ENCODE measurements around the gene COL18A1. TPM values are rescaled to one million over a fixed set of nuclear protein-coding genes. Genes with fewer than 3 reads are reported as not detected.

Gene COL18A1
- total and polyA plus RNA-seq, 7 experiments from 2014 or later = 7.0 to 89.8 (median 15.4) TPM

DNA sequence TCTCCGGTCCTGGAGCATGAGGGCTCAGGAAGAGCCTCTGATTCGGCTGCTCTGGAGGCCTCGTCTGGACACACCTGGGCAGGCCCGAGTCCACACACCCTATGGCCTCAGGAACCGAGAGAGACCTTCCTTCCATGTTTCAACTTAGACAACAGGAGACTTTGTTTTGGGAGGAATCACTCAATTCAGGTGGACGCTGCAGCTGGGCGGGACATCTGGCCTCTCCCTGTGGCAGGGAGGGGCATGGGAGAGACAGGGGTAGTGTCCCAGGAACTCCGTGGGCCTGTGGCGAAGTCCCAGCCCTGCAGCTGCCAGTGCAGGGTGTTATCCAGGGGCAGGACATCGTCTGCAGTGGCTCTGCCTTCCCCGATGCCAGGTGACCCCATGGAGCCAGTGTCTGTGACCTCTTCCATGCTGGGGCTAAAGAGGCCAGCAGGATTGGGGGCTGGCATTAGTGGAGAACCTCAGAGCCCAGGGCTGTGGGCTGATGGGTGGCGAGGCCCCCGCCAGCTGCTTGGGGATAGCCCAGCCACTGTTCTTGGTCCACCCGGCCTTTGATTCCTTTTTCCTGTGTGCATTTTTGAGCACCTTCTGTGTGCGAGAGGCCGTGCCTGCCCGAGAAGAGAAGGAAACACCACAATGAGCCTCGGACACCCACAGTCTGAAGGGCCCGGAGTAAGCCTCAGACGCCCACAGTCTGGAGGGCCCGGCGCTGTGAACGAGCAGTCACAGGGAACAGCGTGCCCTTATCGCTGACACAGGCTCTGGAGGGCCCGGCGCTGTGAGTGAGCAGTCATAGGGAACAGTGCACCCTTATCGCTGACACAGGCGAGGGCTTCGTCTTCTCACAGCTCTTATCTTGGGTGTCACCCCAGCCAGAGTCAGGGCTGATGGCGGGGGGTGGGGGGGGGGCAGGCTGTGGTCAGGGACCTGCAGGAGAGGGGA is 6.2 kb downstream of the COL18A1 start:
- no peaks in the 10 kb centered on the region for H3K36me3 ChIP-seq (ENCODE audit: control insufficient read depth in 2 of 3, insufficient read depth in 3 of 3, low read length in 3 of 3)
- ChIA-PET POLR2A (no interaction called here), CTCF (no interaction called here)
- Mint-ChIP-seq H3K36me3 (peaks cover 0 to 4% (median 0%) of the 10 kb centered on the region in 5 donors), H3K27ac (no peak overlapping the region), H3K4me1 (peaks cover 0 to 7% (median 4%) of the 10 kb centered on the region in 7 donors), H3K27me3 (peaks cover 8 to 28% (median 23%) of the 10 kb centered on the region in 5 donors), H3K9me3 (no peaks in the 10 kb centered on the region), H3K4me3 (no peak overlapping the region)
- no peak for DNase-seq
- H3K27me3 ChIP-seq (ENCODE audit: control insufficient read depth in 2 of 2, insufficient read depth in 2 of 2, low read length in 2 of 2) = peaks cover 0 to 5% of the 10 kb centered on the region in 2 donors
- H3K4me3 ChIP-seq (ENCODE audit: low read length) = no peak overlapping the region
- no peaks in the 10 kb centered on the region for H3K9me3 ChIP-seq (ENCODE audit: control insufficient read depth in 2 of 3, low read length in 3 of 3)
- ATAC-seq = no peak
- no peak overlapping the region for H3K27ac ChIP-seq (ENCODE audit: low read depth, low read length)
- intact Hi-C loops (cut with micrococcal nuclease) = no loop called here
- H3K4me1 ChIP-seq (ENCODE audit: control insufficient read depth in 2 of 2, insufficient read depth in 2 of 2, low read length in 2 of 2) = peaks cover 0 to 2% of the 10 kb centered on the region in 2 donors

DNA sequence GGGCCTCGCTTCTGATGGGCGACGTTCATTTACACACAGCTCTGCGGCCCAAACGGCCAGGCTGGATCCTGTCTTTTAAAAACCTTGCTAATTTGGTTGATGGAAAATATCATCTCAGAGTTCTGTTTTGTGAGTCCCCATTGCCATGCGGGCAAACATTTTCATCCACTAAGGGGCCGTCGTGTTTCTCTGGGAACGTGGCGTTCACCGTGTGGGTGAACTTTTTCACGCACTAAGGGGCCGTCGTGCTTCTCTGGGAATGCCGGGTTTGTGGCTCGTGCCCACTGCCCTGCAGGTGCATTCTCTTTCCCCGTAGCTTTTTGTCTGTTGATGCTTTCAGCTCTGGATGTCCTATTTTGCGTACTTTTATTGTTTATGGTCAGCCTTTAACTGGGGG is 6.8 kb downstream of the COL18A1 start:
- no peak overlapping the region for H3K4me3 ChIP-seq (ENCODE audit: low read length)
- Mint-ChIP-seq H3K27me3 (peaks cover 2 to 22% (median 17%) of the 10 kb centered on the region in 5 donors), H3K27ac (no peak overlapping the region), H3K4me3 (no peak overlapping the region), H3K9me3 (no peaks in the 10 kb centered on the region), H3K36me3 (no peaks in the 10 kb centered on the region), H3K4me1 (peaks cover 0 to 1% (median 0%) of the 10 kb centered on the region in 7 donors)
- ChIA-PET CTCF (no interaction called here), POLR2A (no interaction called here)
- H3K27me3 ChIP-seq (ENCODE audit: control insufficient read depth in 2 of 2, insufficient read depth in 2 of 2, low read length in 2 of 2) = no peaks in the 10 kb centered on the region
- DNase-seq = no peak
- ATAC-seq = no peak
- no peaks in the 10 kb centered on the region for H3K36me3 ChIP-seq (ENCODE audit: control insufficient read depth in 2 of 3, insufficient read depth in 3 of 3, low read length in 3 of 3)
- intact Hi-C loops (cut with micrococcal nuclease) = no loop called here
- H3K4me1 ChIP-seq (ENCODE audit: control insufficient read depth in 2 of 2, insufficient read depth in 2 of 2, low read length in 2 of 2) = no peaks in the 10 kb centered on the region
- H3K27ac ChIP-seq (ENCODE audit: low read depth, low read length) = no peak overlapping the region
- H3K9me3 ChIP-seq (ENCODE audit: control insufficient read depth in 2 of 3, low read length in 3 of 3) = no peaks in the 10 kb centered on the region

DNA sequence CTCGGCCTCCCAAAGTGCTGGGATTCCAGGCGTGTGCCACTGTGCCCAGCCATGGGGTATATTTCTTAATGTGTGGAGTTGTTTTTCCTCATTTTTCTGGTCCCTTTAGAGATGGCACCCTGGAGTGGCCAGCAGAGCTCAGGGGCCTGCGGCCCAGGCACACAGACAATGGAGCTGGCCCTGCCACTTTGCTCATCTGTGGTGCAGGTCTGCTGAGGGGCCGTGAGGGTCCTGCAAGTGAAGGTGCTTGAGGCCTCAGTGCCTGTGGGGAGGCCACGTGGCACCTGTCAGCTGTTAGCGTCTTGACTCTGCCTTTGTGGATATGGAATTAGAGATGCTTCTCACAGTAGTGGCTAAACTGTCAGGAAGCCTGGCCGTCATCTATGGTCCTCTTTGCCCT is 7.5 kb downstream of the COL18A1 start:
- no peak for DNase-seq
- ChIA-PET CTCF (no interaction called here), POLR2A (no interaction called here)
- Histone ChIP-seq H3K27me3 (ENCODE audit: control insufficient read depth in 2 of 2, insufficient read depth in 2 of 2, low read length in 2 of 2) (no peaks in the 10 kb centered on the region), H3K4me3 (ENCODE audit: low read length) (no peak overlapping the region), H3K36me3 (ENCODE audit: control insufficient read depth in 2 of 3, insufficient read depth in 3 of 3, low read length in 3 of 3) (no peaks in the 10 kb centered on the region), H3K27ac (ENCODE audit: low read depth, low read length) (no peak overlapping the region), H3K4me1 (ENCODE audit: control insufficient read depth in 2 of 2, insufficient read depth in 2 of 2, low read length in 2 of 2) (no peaks in the 10 kb centered on the region), H3K9me3 (ENCODE audit: control insufficient read depth in 2 of 3, low read length in 3 of 3) (no peaks in the 10 kb centered on the region)
- Mint-ChIP-seq H3K27ac (no peak overlapping the region), H3K27me3 (peaks cover 0 to 16% (median 11%) of the 10 kb centered on the region in 5 donors), H3K4me1 (no peaks in the 10 kb centered on the region), H3K4me3 (no peak overlapping the region), H3K36me3 (no peaks in the 10 kb centered on the region), H3K9me3 (no peaks in the 10 kb centered on the region)
- intact Hi-C loops (cut with micrococcal nuclease) = no loop called here
- no peak for ATAC-seq

DNA sequence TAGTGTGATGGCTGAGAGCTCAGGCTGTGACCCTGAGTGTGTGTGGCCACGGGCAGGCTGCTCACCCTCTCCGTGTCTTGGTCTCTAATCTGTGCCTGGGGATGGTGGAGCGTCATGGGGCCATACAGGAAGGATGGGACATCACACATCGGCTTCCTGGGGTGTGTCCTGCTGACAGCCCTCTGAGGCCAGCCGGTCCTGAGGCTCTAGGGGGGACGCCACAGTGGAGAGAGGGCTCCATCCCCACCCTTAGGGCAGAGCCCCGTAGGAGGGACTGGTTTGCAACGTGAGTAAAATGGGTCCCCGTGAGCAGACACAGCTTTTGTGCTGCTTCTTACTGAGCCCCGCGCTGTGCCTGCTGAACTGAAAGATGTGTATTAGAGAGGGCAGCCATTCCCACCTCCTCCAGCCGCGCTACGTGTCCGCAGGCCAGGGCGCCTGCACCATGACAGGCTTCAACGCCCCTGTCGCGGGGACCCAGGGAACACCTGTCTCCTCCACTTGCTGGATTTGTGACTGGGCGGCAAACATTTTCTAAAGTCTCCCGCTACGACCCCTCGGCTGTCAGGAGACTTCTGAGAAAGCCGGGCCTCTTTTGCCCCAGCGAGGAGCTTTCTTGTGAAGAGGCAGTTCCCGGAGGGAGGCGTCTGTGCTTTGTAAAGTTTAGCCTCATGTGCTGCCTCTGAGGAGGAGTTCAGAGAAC is 8.1 kb downstream of the COL18A1 start:
- Mint-ChIP-seq H3K27me3 (peaks cover 0 to 15% (median 6%) of the 10 kb centered on the region in 5 donors), H3K36me3 (no peaks in the 10 kb centered on the region), H3K4me3 (no peak overlapping the region), H3K9me3 (no peaks in the 10 kb centered on the region), H3K4me1 (no peaks in the 10 kb centered on the region), H3K27ac (no peak overlapping the region)
- Histone ChIP-seq H3K4me3 (ENCODE audit: low read length) (no peak overlapping the region), H3K27me3 (ENCODE audit: control insufficient read depth in 2 of 2, insufficient read depth in 2 of 2, low read length in 2 of 2) (no peaks in the 10 kb centered on the region), H3K27ac (ENCODE audit: low read depth, low read length) (no peak overlapping the region), H3K36me3 (ENCODE audit: control insufficient read depth in 2 of 3, insufficient read depth in 3 of 3, low read length in 3 of 3) (no peaks in the 10 kb centered on the region), H3K4me1 (ENCODE audit: control insufficient read depth in 2 of 2, insufficient read depth in 2 of 2, low read length in 2 of 2) (no peaks in the 10 kb centered on the region), H3K9me3 (ENCODE audit: control insufficient read depth in 2 of 3, low read length in 3 of 3) (no peaks in the 10 kb centered on the region)
- DNase-seq = no peak
- ChIA-PET POLR2A (no interaction called here), CTCF (no interaction called here)
- intact Hi-C loops (cut with micrococcal nuclease) = no loop called here
- no peak for ATAC-seq

DNA sequence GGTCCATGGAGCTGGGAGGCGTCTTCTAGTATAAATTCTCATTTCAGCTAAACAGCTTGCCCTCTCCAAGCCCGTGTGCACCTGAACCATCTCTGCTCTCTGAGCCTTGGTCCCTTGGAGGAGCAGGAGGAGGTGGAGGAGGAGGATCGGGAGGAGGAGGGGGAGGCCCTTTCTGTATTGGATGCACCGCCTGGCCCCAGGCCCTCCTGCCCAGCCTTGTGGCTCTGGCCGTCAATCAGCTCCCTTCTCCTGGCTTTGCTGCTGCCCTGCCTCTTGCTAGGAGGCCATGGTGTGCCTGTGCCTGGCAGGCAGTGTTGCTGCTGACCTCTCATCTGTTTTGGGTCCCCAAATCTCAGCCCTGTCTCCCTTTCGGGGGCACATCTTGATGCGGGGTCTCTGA is 9.0 kb downstream of the COL18A1 start:
- no peaks in the 10 kb centered on the region for H3K27me3 ChIP-seq (ENCODE audit: control insufficient read depth in 2 of 2, insufficient read depth in 2 of 2, low read length in 2 of 2)
- no peaks in the 10 kb centered on the region for H3K4me1 Mint-ChIP-seq
- no peaks in the 10 kb centered on the region for H3K36me3 Mint-ChIP-seq
- intact Hi-C loops (cut with micrococcal nuclease) = no loop called here
- POLR2A ChIA-PET = no interaction called here
- no peaks in the 10 kb centered on the region for H3K9me3 ChIP-seq (ENCODE audit: control insufficient read depth in 2 of 3, low read length in 3 of 3)
- no peak overlapping the region for H3K4me3 Mint-ChIP-seq
- no peak overlapping the region for H3K27ac ChIP-seq (ENCODE audit: low read depth, low read length)
- no peaks in the 10 kb centered on the region for H3K9me3 Mint-ChIP-seq
- no peaks in the 10 kb centered on the region for H3K4me1 ChIP-seq (ENCODE audit: control insufficient read depth in 2 of 2, insufficient read depth in 2 of 2, low read length in 2 of 2)
- ATAC-seq = no peak
- H3K27ac Mint-ChIP-seq = no peak overlapping the region
- H3K4me3 ChIP-seq (ENCODE audit: low read length) = no peak overlapping the region
- no peaks in the 10 kb centered on the region for H3K36me3 ChIP-seq (ENCODE audit: control insufficient read depth in 2 of 3, insufficient read depth in 3 of 3, low read length in 3 of 3)
- DNase-seq = no peak
- CTCF ChIA-PET = no interaction called here
- peaks cover 0 to 9% (median 3%) of the 10 kb centered on the region in 5 donors for H3K27me3 Mint-ChIP-seq

DNA sequence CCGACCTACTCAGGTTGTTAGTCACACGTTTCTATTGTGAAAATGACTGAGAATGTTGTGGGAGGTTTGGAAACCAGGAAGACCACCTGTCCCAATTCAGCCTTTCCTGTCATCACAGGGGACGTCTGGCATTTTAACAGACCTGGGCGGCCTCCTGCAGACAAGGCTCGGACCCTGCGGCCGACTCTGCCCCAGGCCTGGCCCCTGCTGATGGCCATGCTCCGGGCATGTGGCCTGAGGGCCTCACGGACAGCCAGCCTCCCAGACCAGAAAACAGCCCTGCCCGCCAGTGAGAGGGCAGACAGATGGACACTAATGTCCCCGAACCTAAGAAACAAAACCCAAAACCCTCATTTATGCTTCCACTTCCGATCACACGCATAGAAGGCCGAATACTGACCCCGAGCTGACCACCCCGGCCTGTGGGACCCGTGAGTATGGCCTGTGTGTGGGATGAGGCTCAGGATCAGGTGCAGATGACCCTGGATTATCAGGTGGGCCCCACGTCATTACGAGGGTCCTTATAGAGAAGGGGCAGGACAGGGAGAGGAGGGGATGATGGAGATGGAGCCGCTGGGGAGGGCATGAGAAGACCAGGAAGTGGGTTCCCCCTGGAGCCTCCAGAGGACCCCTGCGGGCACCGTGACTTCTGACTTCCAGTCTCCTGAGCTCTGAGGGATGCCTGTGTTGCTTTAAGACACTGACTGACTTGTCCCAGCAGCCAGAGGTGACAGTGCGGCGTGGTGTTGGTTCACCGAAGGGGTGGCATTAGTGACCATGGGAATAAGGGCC is 9.6 kb downstream of the COL18A1 start:
- Mint-ChIP-seq H3K27ac (no peak overlapping the region), H3K4me1 (no peaks in the 10 kb centered on the region), H3K36me3 (no peaks in the 10 kb centered on the region), H3K9me3 (no peaks in the 10 kb centered on the region), H3K27me3 (peaks cover 0 to 9% (median 0%) of the 10 kb centered on the region in 5 donors), H3K4me3 (no peak overlapping the region)
- DNase-seq (no peak), ATAC-seq (no peak)
- CTCF ChIA-PET = no interaction called here
- Histone ChIP-seq H3K4me3 (ENCODE audit: low read length) (no peak overlapping the region), H3K36me3 (ENCODE audit: control insufficient read depth in 2 of 3, insufficient read depth in 3 of 3, low read length in 3 of 3) (no peaks in the 10 kb centered on the region), H3K4me1 (ENCODE audit: control insufficient read depth in 2 of 2, insufficient read depth in 2 of 2, low read length in 2 of 2) (no peaks in the 10 kb centered on the region), H3K27ac (ENCODE audit: low read depth, low read length) (no peak overlapping the region), H3K27me3 (ENCODE audit: control insufficient read depth in 2 of 2, insufficient read depth in 2 of 2, low read length in 2 of 2) (no peaks in the 10 kb centered on the region), H3K9me3 (ENCODE audit: control insufficient read depth in 2 of 3, low read length in 3 of 3) (no peaks in the 10 kb centered on the region)
- POLR2A ChIA-PET = no interaction called here
- intact Hi-C loops (cut with micrococcal nuclease) = no loop called here
